Cardiac fibroblast (primary cell): ENCODE data around the gene GPR82.

ENCODE experiments used
- DNase-seq, 2 donors: peaks; one replicate each; pipeline versions ENCODE4 v3.0.0 to v3.0.0-alpha.2; 2010; ENCODE audit warnings: low read depth in 2 of 2
- H3K4me3 ChIP-seq, 2 donors: replicated peaks in 1 of 2; 1 replicate in 1 of 2; 2 replicates in 1 of 2; pipeline ENCODE4 v1.5.1; 2011; ENCODE audit warnings: low read depth in 2 of 2, low read length in 2 of 2, mild to moderate bottlenecking in 2 of 2, moderate library complexity in 1 of 2
- CTCF ChIP-seq: IDR thresholded peaks from one replicate; pipeline ENCODE4 v1.5.1; 2011; ENCODE audit warnings: low read depth, mild to moderate bottlenecking, low read length, inconsistent platforms

Gene GPR82

GRCh38 chrX:41728125-41728524, 4.1 kb downstream of the GPR82 start:
- no peak for TF ChIP-seq CTCF
- no peak overlapping the region for H3K4me3 ChIP-seq
- DNase-seq: no peak

- no peak for TF ChIP-seq CTCF
- peak; percentile 36 to 39 for DNase-seq
- H3K4me3 ChIP-seq: no peak overlapping the region
Measured at GRCh38 chrX:41730081-41730480, 6.1 kb downstream of the GPR82 start.

- no peak overlapping the region for H3K4me3 ChIP-seq
- no peak for TF ChIP-seq CTCF
- no peak for DNase-seq
Measured at GRCh38 chrX:41732260-41732659, 8.3 kb downstream of the GPR82 start.

GRCh38 chrX:41733939-41734338, 10.0 kb downstream of the GPR82 start:
- no peak for TF ChIP-seq CTCF
- DNase-seq: no peak
- H3K4me3 ChIP-seq: no peak overlapping the region

- no peak overlapping the region for H3K4me3 ChIP-seq
- peak; percentile 35 to 38 for DNase-seq
- TF ChIP-seq CTCF: peak; percentile 51
Measured at GRCh38 chrX:41734530-41734929, 10.5 kb downstream of the GPR82 start.

GRCh38 chrX:41737065-41737464, 13.1 kb downstream of the GPR82 start:
- H3K4me3 ChIP-seq: no peak overlapping the region
- DNase-seq: no peak
- no peak for TF ChIP-seq CTCF

- no peak for DNase-seq
- no peak for TF ChIP-seq CTCF
- no peak overlapping the region for H3K4me3 ChIP-seq
Measured at GRCh38 chrX:41739871-41740270, 15.9 kb downstream of the GPR82 start.
